Astrocyte (in vitro differentiated cells and primary cell): ENCODE measurements around the gene SNX13. TPM values are rescaled to one million over a fixed set of nuclear protein-coding genes. Genes with fewer than 3 reads are reported as not detected.

Source experiments
- DNase-seq: peaks from one replicate; pipeline ENCODE4 v3.0.0-alpha.2; 2010; ENCODE audit warnings: low read depth
- FAIRE-seq: peaks from 2 replicates; lab custom pipeline; 2011; peaks lifted over from hg19 to GRCh38; lab: Jason Lieb, UNC
- H2AFZ ChIP-seq: 2 replicates; pipeline ENCODE4 v1.6.0; 2012; ENCODE audit warnings: low read depth, low read length, inconsistent platforms
- H3K27ac ChIP-seq: 2 replicates; pipeline ENCODE4 v1.5.1; 2011; ENCODE audit warnings: low read depth, low read length, inconsistent platforms
- H3K27me3 ChIP-seq: 2 replicates; pipeline ENCODE4 v1.6.0; 2011; ENCODE audit warnings: low read length, inconsistent platforms; ENCODE audit not compliant: insufficient read depth
- H3K36me3 ChIP-seq: 2 replicates; pipeline ENCODE4 v1.5.1; 2011; ENCODE audit warnings: low read length, inconsistent platforms; ENCODE audit not compliant: insufficient read depth
- H3K4me1 ChIP-seq: 2 replicates; pipeline ENCODE4 v1.5.1; 2011; ENCODE audit warnings: low read length, inconsistent platforms; ENCODE audit not compliant: insufficient read depth
- H3K4me2 ChIP-seq: 2 replicates; pipeline ENCODE4 v1.6.0; 2012; ENCODE audit warnings: low read length, inconsistent platforms
- H3K4me3 ChIP-seq: 2 replicates; pipeline ENCODE4 v1.5.1; 2011; ENCODE audit warnings: low read depth, mild to moderate bottlenecking, low read length, inconsistent platforms; ENCODE audit not compliant: insufficient read depth
- H3K79me2 ChIP-seq: 2 replicates; pipeline ENCODE4 v1.6.0; 2012; ENCODE audit warnings: mild to moderate bottlenecking, low read length, inconsistent platforms; ENCODE audit not compliant: insufficient read depth
- H3K9ac ChIP-seq: 2 replicates; pipeline ENCODE4 v1.6.0; 2012; ENCODE audit warnings: mild to moderate bottlenecking, low read length, inconsistent platforms
- H3K9me3 ChIP-seq: 2 replicates; pipeline ENCODE4 v1.5.1; 2012; ENCODE audit warnings: low read depth, mild to moderate bottlenecking, low read length, inconsistent platforms; ENCODE audit not compliant: insufficient read depth
- H4K20me1 ChIP-seq: 2 replicates; pipeline ENCODE4 v1.6.0; 2012; ENCODE audit warnings: low read length, inconsistent platforms; ENCODE audit not compliant: insufficient read depth
- H3K27ac Mint-ChIP-seq: one replicate; pipeline ENCODE4 v1.8.0; 2021; ENCODE audit warnings: mild to moderate bottlenecking, mixed read lengths; ENCODE audit not compliant: unreplicated experiment
- H3K27me3 Mint-ChIP-seq: one replicate; pipeline ENCODE4 v1.8.0; 2021; ENCODE audit warnings: low read depth, mixed read lengths; ENCODE audit not compliant: unreplicated experiment
- H3K36me3 Mint-ChIP-seq: one replicate; pipeline ENCODE4 v1.8.0; 2021; ENCODE audit warnings: low read depth, mixed read lengths; ENCODE audit not compliant: unreplicated experiment
- H3K4me1 Mint-ChIP-seq: one replicate; pipeline ENCODE4 v1.8.0; 2021; ENCODE audit warnings: low read depth, mixed read lengths; ENCODE audit not compliant: unreplicated experiment
- H3K4me3 Mint-ChIP-seq: one replicate; pipeline ENCODE4 v1.8.0; 2021; ENCODE audit warnings: mild to moderate bottlenecking, moderate library complexity, mixed read lengths; ENCODE audit not compliant: unreplicated experiment
- H3K9me3 Mint-ChIP-seq: one replicate; pipeline ENCODE4 v1.8.0; 2021; ENCODE audit warnings: mild to moderate bottlenecking, mixed read lengths; ENCODE audit not compliant: unreplicated experiment
- CTCF ChIP-seq: IDR thresholded peaks from 2 replicates; pipeline ENCODE4 v1.5.1; 2011; ENCODE audit warnings: low read depth, mild to moderate bottlenecking, inconsistent platforms, low read length, moderate library complexity; ENCODE audit not compliant: insufficient read depth
- EZH2 ChIP-seq: IDR thresholded peaks from 2 replicates; pipeline ENCODE4 v1.6.1; 2012; ENCODE audit warnings: mild to moderate bottlenecking, low read length, inconsistent platforms; ENCODE audit not compliant: insufficient read depth
- total RNA-seq: library from RNA; stranded (reverse); gene quantifications from 2 replicates; pipeline ENCODE4 v1.2.1, GENCODE V29; 2021

SNX13 gene
- total RNA-seq, 1 donor from 2014 or later = 32.9 TPM

- Histone ChIP-seq H3K4me2 (no peak overlapping the region), H3K4me1 (no peaks in the 10 kb centered on the region), H3K27me3 (no peaks in the 10 kb centered on the region), H4K20me1 (no peaks in the 10 kb centered on the region), H3K9ac (no peak overlapping the region), H3K36me3 (no peaks in the 10 kb centered on the region), H3K4me3 (no peak overlapping the region), H3K9me3 (no peaks in the 10 kb centered on the region), H3K79me2 (no peaks in the 10 kb centered on the region), H2AFZ (no peak overlapping the region), H3K27ac (no peak overlapping the region)
- no peak overlapping the region for H3K4me3 Mint-ChIP-seq
- FAIRE-seq = no peak
- H3K27me3 Mint-ChIP-seq = no peaks in the 10 kb centered on the region
- H3K36me3 Mint-ChIP-seq = no peaks in the 10 kb centered on the region
- no peak overlapping the region for H3K27ac Mint-ChIP-seq
- TF ChIP-seq EZH2 (no peak), CTCF (no peak)
- no peaks in the 10 kb centered on the region for H3K9me3 Mint-ChIP-seq
- DNase-seq = no peak
- H3K4me1 Mint-ChIP-seq = no peaks in the 10 kb centered on the region
Measured at GRCh38 chr7:17946591-17946990, 6.3 kb upstream of the SNX13 start.

GRCh38 chr7:17944720-17945119 lies 4.4 kb upstream of the SNX13 start:
- Histone ChIP-seq H3K27ac (no peak overlapping the region), H3K36me3 (no peaks in the 10 kb centered on the region), H3K4me3 (no peak overlapping the region), H3K4me1 (no peaks in the 10 kb centered on the region), H3K27me3 (no peaks in the 10 kb centered on the region), H3K9ac (no peak overlapping the region), H2AFZ (no peak overlapping the region), H4K20me1 (no peaks in the 10 kb centered on the region), H3K79me2 (peaks cover 6% of the 10 kb centered on the region), H3K4me2 (no peak overlapping the region), H3K9me3 (no peaks in the 10 kb centered on the region)
- Mint-ChIP-seq H3K27ac (no peak overlapping the region), H3K4me1 (no peaks in the 10 kb centered on the region), H3K36me3 (no peaks in the 10 kb centered on the region), H3K27me3 (no peaks in the 10 kb centered on the region), H3K9me3 (no peaks in the 10 kb centered on the region), H3K4me3 (no peak overlapping the region)
- FAIRE-seq = no peak
- no peak for TF ChIP-seq EZH2
- peak; percentile 14 for TF ChIP-seq CTCF
- DNase-seq = no peak

GRCh38 chr7:17943006-17943405 lies 2.7 kb upstream of the SNX13 start:
- Histone ChIP-seq H3K9ac (no peak overlapping the region), H3K36me3 (no peaks in the 10 kb centered on the region), H3K27me3 (no peaks in the 10 kb centered on the region), H3K4me1 (peaks cover 7% of the 10 kb centered on the region), H2AFZ (no peak overlapping the region), H3K79me2 (peaks cover 24% of the 10 kb centered on the region), H3K4me2 (no peak overlapping the region), H4K20me1 (no peaks in the 10 kb centered on the region), H3K9me3 (no peaks in the 10 kb centered on the region), H3K4me3 (no peak overlapping the region), H3K27ac (no peak overlapping the region)
- Mint-ChIP-seq H3K27ac (no peak overlapping the region), H3K4me3 (no peak overlapping the region), H3K27me3 (no peaks in the 10 kb centered on the region), H3K9me3 (no peaks in the 10 kb centered on the region), H3K36me3 (no peaks in the 10 kb centered on the region), H3K4me1 (peaks cover 2% of the 10 kb centered on the region)
- FAIRE-seq (no peak), DNase-seq (no peak)
- TF ChIP-seq EZH2 = no peak
- no peak for TF ChIP-seq CTCF
